Posterior vena cava (tissue), 2 donors: ENCODE measurements around the gene SCMH1. TPM values are rescaled to one million over a fixed set of nuclear protein-coding genes. Genes with fewer than 3 reads are reported as not detected.

Experiments used
- DNase-seq: peaks from one replicate; pipeline ENCODE4 v3.0.0-alpha.2; 2020; ENCODE audit warnings: low spot score
- intact Hi-C, 2 donors: fragments of 100-400 bp; cut with DNase I; formaldehyde crosslinking; loops; one replicate each; pipeline versions ENCODE4 v1.14.1 to v1.14.2; 2022 to 2023
- total RNA-seq, 2 donors: library from RNA; stranded (reverse); fragmentation: NEBNext Ultra II Directional; extraction: Animal tissue kit (Norgen Biotek cat#: 25700); gene quantifications; one replicate each; pipeline ENCODE4 v1.2.1, GENCODE V29; 2021
- donor health status: DM: yes; HTN: yes; CAD: no.
- donor health status: DM: yes; HTN: yes; CAD: no.

Gene SCMH1
- total RNA-seq, 2 donors from 2014 or later, result 37.6 to 41.3 TPM

GRCh38 chr1:40987439-40988276 is 254.4 kb downstream of the SCMH1 start:
- intact Hi-C loops, result no loop called here
- peak; percentile 78 for DNase-seq

- no peak for DNase-seq
- intact Hi-C loops, result no loop called here
Measured at GRCh38 chr1:40986956-40987355, 255.2 kb downstream of the SCMH1 start.

DNA sequence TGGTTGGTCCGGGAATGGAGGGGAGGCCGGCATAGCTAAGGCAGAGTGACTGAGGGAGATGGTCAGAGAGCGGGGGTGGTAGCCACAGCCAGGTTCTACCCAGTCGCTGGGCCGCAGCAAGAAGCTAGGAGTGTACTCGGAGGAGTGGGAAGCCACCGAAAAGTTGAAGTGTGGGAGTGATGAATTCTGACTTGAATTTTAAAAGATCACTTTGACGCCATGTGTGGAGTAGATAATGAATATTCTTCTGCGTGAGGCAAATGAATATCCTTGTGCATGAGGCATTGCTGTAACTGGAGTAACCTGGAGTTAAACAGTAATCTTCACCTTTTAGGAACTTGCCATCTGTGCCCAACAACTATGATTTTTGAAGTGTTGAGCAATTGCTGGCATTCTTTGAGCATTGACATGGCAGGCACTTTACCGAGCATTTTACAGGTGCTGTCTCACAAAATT is 255.8 kb downstream of the SCMH1 start:
- no peak for DNase-seq
- intact Hi-C loops, result no loop called here

DNA sequence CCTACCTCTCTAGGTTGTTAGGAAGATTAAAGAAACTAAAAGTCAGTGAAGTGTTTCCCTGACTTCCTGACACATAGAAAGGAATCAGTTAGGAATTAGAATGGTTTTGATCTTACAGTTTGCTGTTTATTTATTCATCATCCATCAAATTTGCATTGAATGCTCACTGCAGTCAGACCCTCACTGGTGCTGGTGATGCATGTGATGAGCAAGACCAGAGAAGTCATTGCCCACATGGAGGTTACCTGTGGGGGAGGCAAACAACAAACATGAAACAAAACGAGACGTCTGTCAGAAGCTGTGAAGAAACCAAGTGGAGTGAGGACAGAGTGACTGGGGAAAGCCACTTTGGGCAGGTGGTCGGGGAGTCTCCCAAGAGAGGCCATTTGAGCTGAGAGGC is 256.2 kb downstream of the SCMH1 start:
- intact Hi-C loops, result no loop called here
- no peak for DNase-seq

DNA sequence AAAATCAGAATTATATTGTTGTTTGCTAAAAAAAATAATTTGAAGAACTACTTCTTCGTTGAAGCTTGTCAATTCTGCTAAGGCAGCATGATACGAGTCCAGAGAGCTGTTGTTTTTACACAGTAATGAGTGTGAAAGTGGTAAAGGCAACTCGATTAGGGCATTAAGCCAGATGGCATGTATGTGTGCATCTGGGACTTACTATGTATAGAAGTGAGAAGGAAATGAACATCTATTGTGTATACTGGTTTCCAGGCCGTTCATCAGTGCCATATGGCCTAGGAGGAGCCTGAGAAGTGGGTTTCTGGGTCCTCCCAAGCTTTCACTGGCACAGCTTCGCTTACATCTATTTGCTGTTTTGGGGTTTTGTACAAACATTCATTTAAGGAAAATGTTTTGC is 256.9 kb downstream of the SCMH1 start:
- DNase-seq, result no peak
- intact Hi-C loops, result no loop called here

DNA sequence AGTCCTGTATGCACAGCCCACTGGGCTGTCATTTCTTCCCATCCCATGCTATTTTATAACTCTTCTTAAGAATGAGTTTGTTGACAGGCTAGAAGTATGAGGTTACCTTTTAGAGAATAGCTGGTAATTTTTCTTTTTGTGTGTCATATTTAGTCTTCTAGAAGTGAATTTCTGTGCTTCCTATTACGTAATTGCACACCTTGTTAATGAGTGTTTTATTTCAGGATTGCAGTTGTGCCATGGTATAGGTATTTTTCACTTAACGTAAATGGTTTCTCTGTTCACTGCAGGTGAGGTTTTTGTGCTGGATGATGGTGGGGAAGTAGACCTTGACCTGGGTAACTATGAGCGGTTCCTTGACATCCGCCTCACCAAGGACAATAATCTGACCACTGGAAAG is 257.6 kb downstream of the SCMH1 start:
- intact Hi-C loops, result no loop called here
- no peak for DNase-seq

DNA sequence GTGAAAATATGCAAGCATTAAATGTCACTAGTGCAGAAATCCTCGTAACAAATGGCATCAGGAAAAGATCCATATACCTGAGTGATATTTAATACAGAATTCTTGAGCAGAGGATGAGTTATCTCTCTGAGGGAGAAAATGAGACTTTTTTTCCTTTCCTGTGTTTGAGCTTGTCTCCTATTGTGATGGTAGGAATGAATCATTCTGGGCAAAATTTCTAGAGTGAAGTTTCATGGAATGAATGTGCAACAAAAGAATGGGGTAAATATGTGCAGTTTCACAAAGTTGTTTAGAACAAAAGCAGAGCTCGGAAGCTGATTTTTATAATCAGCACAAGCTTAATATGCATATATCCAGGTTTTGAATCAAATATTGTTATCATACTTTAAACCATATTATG is 258.0 kb downstream of the SCMH1 start:
- intact Hi-C loops, result no loop called here
- no peak for DNase-seq

GRCh38 chr1:40983286-40983685 is 258.8 kb downstream of the SCMH1 start:
- intact Hi-C loops, result loop anchor here in 1 of 2 donors (1.0 kb wide), 1 partner anchor 14 kb away; no protein-coding TSS in a partner anchor
- DNase-seq, result no peak

- intact Hi-C loops, result loop anchor here in 1 of 2 donors (1.0 kb wide), 1 partner anchor 15 kb away; no protein-coding TSS in a partner anchor
- DNase-seq, result no peak
Measured at GRCh38 chr1:40982721-40983120, 259.4 kb downstream of the SCMH1 start.

DNA sequence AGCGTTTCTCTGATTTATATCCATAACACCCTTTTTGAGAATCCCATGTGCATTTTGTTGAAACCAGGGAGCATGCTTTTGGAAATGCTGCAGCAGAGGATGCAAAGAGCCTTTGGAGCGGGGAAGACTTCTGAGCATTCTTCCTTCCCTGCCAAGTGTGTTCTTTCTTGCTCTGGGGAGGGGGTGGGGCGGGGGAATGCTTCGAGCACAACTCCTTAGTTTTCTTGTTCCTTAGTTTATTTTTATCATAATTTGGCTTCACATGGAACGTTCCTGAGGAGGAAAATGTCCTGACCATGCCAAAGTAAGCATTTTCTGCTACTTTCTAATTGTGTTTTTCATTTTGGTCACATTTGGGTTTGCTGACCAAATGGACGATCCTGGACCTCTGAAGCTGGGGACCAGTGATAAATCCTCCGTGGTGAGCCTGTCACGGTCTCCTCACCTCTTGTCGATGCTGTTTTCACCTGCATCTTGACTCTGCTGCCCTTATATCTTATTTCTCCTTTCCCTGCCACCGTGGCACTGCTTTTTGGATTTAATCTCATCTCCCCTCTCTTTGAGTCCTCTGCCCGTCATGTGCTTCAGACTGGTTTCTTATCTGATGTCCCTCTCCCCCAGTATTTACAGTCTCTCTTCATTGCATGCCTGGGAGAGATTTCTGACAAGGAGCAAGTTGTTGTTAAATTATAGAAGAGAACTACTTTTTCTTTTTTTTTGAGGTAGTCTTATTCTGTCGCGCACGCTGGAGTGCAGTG is 260.2 kb downstream of the SCMH1 start:
- intact Hi-C loops, result no loop called here
- DNase-seq, result no peak

GRCh38 chr1:40980453-40981121 is 261.5 kb downstream of the SCMH1 start:
- intact Hi-C loops, result no loop called here
- DNase-seq, result peak; percentile 84

DNA sequence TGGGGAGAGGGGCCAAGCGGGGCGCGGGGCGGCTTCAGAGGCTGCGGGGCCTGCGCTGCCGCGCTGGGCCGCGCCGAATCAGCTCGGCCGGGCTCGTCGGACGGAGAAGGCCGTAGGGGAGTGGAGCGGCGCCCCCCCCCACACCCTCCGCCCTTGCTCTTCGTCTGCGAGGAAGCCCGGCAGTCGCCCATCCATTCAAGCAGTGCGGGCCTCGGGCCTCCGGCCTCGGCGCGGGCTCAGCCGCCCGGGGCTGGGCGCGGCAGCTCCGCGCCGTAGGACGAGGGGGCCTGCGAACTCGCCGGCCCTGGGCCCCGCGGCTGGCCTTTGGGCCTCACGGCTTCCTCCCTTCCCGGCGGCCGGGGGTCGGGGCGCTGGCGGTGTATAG is 262.0 kb downstream of the SCMH1 start:
- DNase-seq, result no peak
- intact Hi-C loops, result no loop called here

DNA sequence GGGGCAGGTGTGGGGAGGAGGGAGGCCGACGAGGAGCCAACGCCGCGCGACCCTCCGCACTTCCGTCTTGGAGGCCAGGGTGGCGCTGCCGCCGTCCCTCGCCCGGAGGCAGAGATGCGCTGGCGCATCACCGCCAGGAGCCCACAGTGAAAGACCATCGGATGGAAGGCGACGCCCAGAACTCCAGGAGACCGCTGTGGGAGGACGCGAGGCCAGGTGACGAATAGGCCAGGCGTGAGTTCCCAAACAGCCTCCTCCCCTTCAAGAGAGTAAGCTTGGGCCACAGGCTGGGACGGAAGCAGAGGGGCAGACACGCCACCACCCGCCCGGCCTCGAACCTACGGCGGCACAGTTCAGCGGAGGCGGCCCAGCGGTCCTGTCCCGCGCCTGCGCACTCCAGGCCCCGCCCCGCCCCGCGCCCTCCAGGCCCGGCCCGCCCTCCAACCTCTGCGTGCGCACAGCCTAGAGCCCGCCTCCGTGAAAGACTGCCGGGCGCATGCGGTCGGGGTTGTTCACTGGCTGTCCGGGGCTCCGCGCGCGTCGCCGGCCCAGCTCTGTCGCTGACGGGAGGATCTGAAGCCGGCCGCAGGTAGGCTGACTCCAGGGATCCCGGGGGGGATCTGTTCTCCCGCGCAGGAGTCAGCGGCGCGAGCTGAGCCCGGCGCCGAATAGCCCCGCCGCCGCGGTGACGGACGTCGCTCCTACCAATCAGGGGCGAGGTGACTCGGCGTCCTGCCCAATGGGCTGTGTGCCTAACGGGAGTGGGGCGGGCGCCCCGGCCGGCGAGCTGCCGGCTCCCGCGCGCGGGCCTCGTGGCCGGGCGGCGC is 262.7 kb downstream of the SCMH1 start, which contains the start of gene CTPS1:
Gene CTPS1 (plus strand): TSS at position 456 of the 827 bp plus-strand sequence. CDS start 3,595 bp downstream, outside the sequence.
- intact Hi-C loops, result no loop called here
- peak; percentile 98 for DNase-seq

GRCh38 chr1:40978886-40979240 is 263.2 kb downstream of the SCMH1 start:
- intact Hi-C loops, result no loop called here
- no peak for DNase-seq

DNA sequence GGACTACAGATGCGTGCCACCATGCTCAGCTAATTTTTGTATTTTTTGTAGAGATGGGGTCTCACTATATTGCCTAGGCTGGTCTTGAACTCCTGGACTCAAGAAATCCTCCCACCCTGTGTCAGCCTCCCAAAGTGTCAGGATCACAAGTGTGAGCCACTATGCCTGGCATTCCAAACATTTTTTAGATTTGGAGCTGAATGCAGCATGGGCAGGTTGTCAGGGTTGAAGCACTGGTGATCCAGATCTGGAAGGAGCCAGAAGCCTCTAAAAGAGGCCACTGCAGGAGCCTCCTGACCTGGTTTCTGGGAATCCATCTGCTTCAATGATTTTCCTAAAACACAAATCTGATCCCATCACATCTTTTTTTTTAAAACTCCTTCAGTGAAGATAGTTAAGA is 264.4 kb downstream of the SCMH1 start:
- intact Hi-C loops, result no loop called here
- no peak for DNase-seq
